Liver (tissue), 9 donors: Measurements from ENCODE around the gene COL15A1. TPM values are rescaled to one million over a fixed set of nuclear protein-coding genes. Genes with fewer than 3 reads are reported as not detected.

Experiments used
- DNase-seq: peaks from one replicate; pipeline ENCODE4 v3.0.0-alpha.2; 2017; ENCODE audit warnings: low spot score
- H3K27ac ChIP-seq, 2 donors: one replicate each; pipeline ENCODE4 v1.7.0; 2013; ENCODE audit warnings: inconsistent platforms in 2 of 2, low read length in 2 of 2, control low read depth in 1 of 2, low read depth in 1 of 2, mild to moderate bottlenecking in 1 of 2
- H3K27me3 ChIP-seq, 4 donors: one replicate each; pipeline versions ENCODE4 v1.6.1 to v1.7.0; 2013; ENCODE audit warnings: low read length in 3 of 4, inconsistent platforms in 1 of 4, mild to moderate bottlenecking in 1 of 4, moderate library complexity in 1 of 4; ENCODE audit not compliant: control insufficient read depth in 4 of 4, insufficient read depth in 4 of 4
- H3K36me3 ChIP-seq, 4 donors: one replicate each; pipeline versions ENCODE4 v1.6.1 to v1.7.0; 2013; ENCODE audit warnings: low read length in 3 of 4, mild to moderate bottlenecking in 3 of 4, low read depth in 1 of 4, moderate library complexity in 1 of 4; ENCODE audit not compliant: control insufficient read depth in 4 of 4, insufficient read depth in 3 of 4
- H3K4me1 ChIP-seq, 4 donors: one replicate each; pipeline versions ENCODE4 v1.6.1 to v1.7.0; 2013; ENCODE audit warnings: low read length in 3 of 4, mild to moderate bottlenecking in 3 of 4, moderate library complexity in 1 of 4; ENCODE audit not compliant: control insufficient read depth in 4 of 4, insufficient read depth in 4 of 4
- H3K4me3 ChIP-seq, 3 donors: one replicate each; pipeline versions ENCODE4 v1.6.1 to v1.7.0; 2013; ENCODE audit warnings: low read length in 3 of 3, control low read depth in 1 of 3, low read depth in 1 of 3, mild to moderate bottlenecking in 1 of 3
- H3K9ac ChIP-seq, 2 donors: one replicate each; pipeline ENCODE4 v1.7.0; 2013; ENCODE audit warnings: low read length in 2 of 2, mild to moderate bottlenecking in 2 of 2, moderate library complexity in 2 of 2, control low read depth in 1 of 2, low read depth in 1 of 2
- H3K9me3 ChIP-seq, 4 donors: one replicate each; pipeline versions ENCODE4 v1.6.1 to v1.7.0; 2013; ENCODE audit warnings: low read length in 3 of 4; ENCODE audit not compliant: control insufficient read depth in 4 of 4
- CTCF ChIP-seq: fragments of 150-350 bp; IDR thresholded peaks from 2 replicates; pipeline ENCODE4 v1.5.1; 2017; ENCODE audit warnings: improper control_type of control experiment, low read depth, low read length; ENCODE audit not compliant: missing input control
- EGR1 ChIP-seq, 2 donors: IDR thresholded peaks; 2 replicates each; pipeline ENCODE4 v1.6.1; 2016 to 2018; ENCODE audit warnings: antibody characterized with exemption in 2 of 2, low read depth in 2 of 2
- FOXA1 ChIP-seq: IDR thresholded peaks from 2 replicates; pipeline ENCODE4 v1.6.1; 2016; ENCODE audit warnings: antibody characterized with exemption
- FOXA2 ChIP-seq: IDR thresholded peaks from 2 replicates; pipeline ENCODE4 v1.6.1; 2016; ENCODE audit warnings: antibody characterized with exemption
- HNF4A ChIP-seq, 2 donors: conservative IDR thresholded peaks; 2 replicates each; pipeline ENCODE4 v1.6.1; 2016; ENCODE audit warnings: antibody characterized with exemption in 2 of 2, mild to moderate bottlenecking in 2 of 2
- HNF4G ChIP-seq: IDR thresholded peaks from 2 replicates; pipeline ENCODE4 v1.6.1; 2016; ENCODE audit warnings: antibody characterized with exemption
- JUND ChIP-seq, 2 donors: IDR thresholded peaks; 2 replicates each; pipeline ENCODE4 v1.6.1; 2016; ENCODE audit warnings: antibody characterized with exemption in 2 of 2
- NR2F2 ChIP-seq: IDR thresholded peaks from 2 replicates; pipeline ENCODE4 v1.6.1; 2016; ENCODE audit warnings: antibody characterized with exemption
- RAD21 ChIP-seq, 2 donors: IDR thresholded peaks; 2 replicates each; pipeline ENCODE4 v1.6.1; 2016; ENCODE audit warnings: antibody characterized with exemption in 2 of 2, mild to moderate bottlenecking in 2 of 2
- REST ChIP-seq: IDR thresholded peaks from 2 replicates; pipeline ENCODE4 v1.6.1; 2016; ENCODE audit warnings: antibody characterized with exemption, mild to moderate bottlenecking
- RXRA ChIP-seq, 2 donors: IDR thresholded peaks; 2 replicates each; pipeline ENCODE4 v1.6.1; 2017 to 2018; ENCODE audit warnings: antibody characterized with exemption in 2 of 2, mild to moderate bottlenecking in 1 of 2
- SP1 ChIP-seq: IDR thresholded peaks from 2 replicates; pipeline ENCODE4 v1.6.1; 2018; ENCODE audit warnings: antibody characterized with exemption, mild to moderate bottlenecking
- TAF1 ChIP-seq: conservative IDR thresholded peaks from 2 replicates; pipeline ENCODE4 v1.6.1; 2016; ENCODE audit warnings: antibody characterized with exemption, mild to moderate bottlenecking
- WGBS: extraction: QIAGEN DNeasy Blood & Tissue Kit; methylation state at CpG from one replicate; pipeline ENCODE4 v1.1.7; 2013; 5-methylcytosine and 5-hydroxymethylcytosine counted together
- polyA plus RNA-seq, 2 donors: library from polyadenylated mRNA; stranded (reverse) in 1 of 2; unstranded in 1 of 2; fragments of 200-250 nt in 1 of 2; fragments of >200 nt in 1 of 2; fragmentation: Nextera tagmentation in 1 of 2; extraction: Ambion mirVana in 1 of 2; gene quantifications; one replicate each; pipeline versions ENCODE4 v1.2.1 to v1.2.3, GENCODE V29; 2013 to 2015
- total RNA-seq, 2 donors: library from RNA; depleted of rRNA; stranded (reverse); fragments of >200 nt; gene quantifications; one replicate each; pipeline ENCODE4 v1.2.3, GENCODE V29; 2014
- TF ChIP-seq, protein P1 (sequence below): IDR thresholded peaks from 2 replicates; pipeline ENCODE4 v1.6.1; 2016; ENCODE audit warnings: antibody characterized with exemption
- TF ChIP-seq, protein P2 (sequence below): IDR thresholded peaks from 2 replicates; pipeline ENCODE4 v1.6.1; 2016; ENCODE audit warnings: antibody characterized with exemption
- TF ChIP-seq, protein P3 (sequence below): IDR thresholded peaks from 2 replicates; pipeline ENCODE4 v1.6.1; 2016; ENCODE audit warnings: antibody characterized with exemption
- donor health status: healthy.
- donor health status: healthy.
- donor health status: healthy.
- donor health status: healthy.
- donor health status: healthy.

COL15A1 gene
- total and polyA plus RNA-seq, 4 donors: 0.10 to 0.42 (median 0.24) TPM

- Histone ChIP-seq H3K27me3 (no peaks in the 10 kb centered on the region), H3K4me1 (no peaks in the 10 kb centered on the region), H3K27ac (peak overlapping the region in 1 of 2 donors; percentile 7), H3K36me3 (no peaks in the 10 kb centered on the region), H3K9me3 (no peaks in the 10 kb centered on the region), H3K4me3 (no peak overlapping the region), H3K9ac (no peak overlapping the region)
- 82% methylated on average over 7 of the region's 7 CpGs for WGBS
- no peak for DNase-seq
- no peak for TF ChIP-seq FOXA1
- TF ChIP-seq TAF1: no peak
- TF ChIP-seq RXRA (IDR thresholded peaks at IDR 0.05): no peak
- TF ChIP-seq RAD21 (IDR thresholded peaks at IDR 0.05): no peak
- TF ChIP-seq EGR1 (IDR thresholded peaks at IDR 0.05; ENCODE audit: low read depth in 2 of 2): no peak
- no peak for TF ChIP-seq HNF4A (conservative IDR thresholded peaks at IDR 0.05)
- TF ChIP-seq CTCF: no peak
- TF ChIP-seq, protein P1, sequence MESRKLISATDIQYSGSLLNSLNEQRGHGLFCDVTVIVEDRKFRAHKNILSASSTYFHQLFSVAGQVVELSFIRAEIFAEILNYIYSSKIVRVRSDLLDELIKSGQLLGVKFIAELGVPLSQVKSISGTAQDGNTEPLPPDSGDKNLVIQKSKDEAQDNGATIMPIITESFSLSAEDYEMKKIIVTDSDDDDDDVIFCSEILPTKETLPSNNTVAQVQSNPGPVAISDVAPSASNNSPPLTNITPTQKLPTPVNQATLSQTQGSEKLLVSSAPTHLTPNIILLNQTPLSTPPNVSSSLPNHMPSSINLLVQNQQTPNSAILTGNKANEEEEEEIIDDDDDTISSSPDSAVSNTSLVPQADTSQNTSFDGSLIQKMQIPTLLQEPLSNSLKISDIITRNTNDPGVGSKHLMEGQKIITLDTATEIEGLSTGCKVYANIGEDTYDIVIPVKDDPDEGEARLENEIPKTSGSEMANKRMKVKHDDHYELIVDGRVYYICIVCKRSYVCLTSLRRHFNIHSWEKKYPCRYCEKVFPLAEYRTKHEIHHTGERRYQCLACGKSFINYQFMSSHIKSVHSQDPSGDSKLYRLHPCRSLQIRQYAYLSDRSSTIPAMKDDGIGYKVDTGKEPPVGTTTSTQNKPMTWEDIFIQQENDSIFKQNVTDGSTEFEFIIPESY: no peak
- TF ChIP-seq NR2F2: no peak
- TF ChIP-seq SP1: no peak
- TF ChIP-seq, protein P2, sequence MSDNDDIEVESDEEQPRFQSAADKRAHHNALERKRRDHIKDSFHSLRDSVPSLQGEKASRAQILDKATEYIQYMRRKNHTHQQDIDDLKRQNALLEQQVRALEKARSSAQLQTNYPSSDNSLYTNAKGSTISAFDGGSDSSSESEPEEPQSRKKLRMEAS: no peak
- no peak for TF ChIP-seq REST
- no peak for TF ChIP-seq FOXA2
- TF ChIP-seq JUND (IDR thresholded peaks at IDR 0.05): no peak
- no peak for TF ChIP-seq HNF4G
- TF ChIP-seq, protein P3, sequence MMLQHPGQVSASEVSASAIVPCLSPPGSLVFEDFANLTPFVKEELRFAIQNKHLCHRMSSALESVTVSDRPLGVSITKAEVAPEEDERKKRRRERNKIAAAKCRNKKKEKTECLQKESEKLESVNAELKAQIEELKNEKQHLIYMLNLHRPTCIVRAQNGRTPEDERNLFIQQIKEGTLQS: no peak
These were observed 175.2 kb downstream of the COL15A1 start for GRCh38 chr9:99118782-99119466.
